ENCODE measurements around the gene RAB26. TPM values are rescaled to one million over a fixed set of nuclear protein-coding genes. Genes with fewer than 3 reads are reported as not detected.

Gene RAB26
- total and polyA plus RNA-seq, 4 donors: 0.51 to 4.8 (median 2.5) TPM; not detected in 1

DNA sequence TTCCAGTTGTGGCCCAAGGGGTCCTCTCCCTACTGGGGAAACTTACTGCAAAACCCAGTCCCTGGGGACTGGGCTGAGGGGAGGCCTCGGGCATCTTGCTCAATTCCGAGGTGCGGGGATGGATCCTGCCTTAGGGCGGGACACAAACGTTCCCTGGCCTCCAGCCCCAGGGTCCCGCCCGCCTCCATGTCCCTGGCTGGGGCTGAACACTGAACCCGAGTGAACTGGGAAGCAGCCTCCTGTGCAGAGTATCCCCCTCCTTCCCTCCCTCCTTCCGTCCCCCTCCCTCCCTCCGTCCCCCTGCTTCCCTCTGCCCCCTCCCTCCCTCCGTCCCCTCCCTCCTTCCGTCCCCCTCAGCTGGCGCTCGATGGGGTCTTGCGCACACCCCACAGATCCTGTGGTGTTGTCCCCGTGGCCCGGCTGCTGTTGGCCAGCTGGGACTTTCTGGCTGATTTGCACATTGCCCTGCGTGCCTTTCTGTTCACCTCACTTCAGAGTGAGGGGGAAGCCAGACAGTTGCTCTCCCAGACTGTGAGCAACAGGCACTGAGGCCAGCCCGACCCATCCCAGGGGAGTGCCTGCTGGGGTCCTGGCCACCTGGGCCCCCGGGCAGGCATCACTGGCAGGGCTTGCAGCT, 12.6 kb downstream of the RAB26 start:
- ATAC-seq (ENCODE audit: low FRiP score) (no peak), DNase-seq (no peak)
- intact Hi-C loops (cut with DNase I): no loop called here
- no peaks in the 10 kb centered on the region for H3K36me3 ChIP-seq (ENCODE audit: control insufficient read depth in 1 of 2, insufficient read depth in 2 of 2, low read length in 1 of 2)
- H3K4me1 ChIP-seq (ENCODE audit: control insufficient read depth in 1 of 2, insufficient read depth in 2 of 2, low read length in 2 of 2): no peaks in the 10 kb centered on the region
- no peaks in the 10 kb centered on the region for H3K9me3 ChIP-seq (ENCODE audit: control insufficient read depth, low read length)
- H3K27me3 ChIP-seq (ENCODE audit: control insufficient read depth in 1 of 2, insufficient read depth in 2 of 2, low read length in 1 of 2): no peaks in the 10 kb centered on the region
- WGBS, 2 donors: 62 to 66% methylated on average over 12 to 20 of the region's 20 CpGs
- no peak overlapping the region for H3K27ac ChIP-seq (ENCODE audit: low read depth in 1 of 2, low read length in 2 of 2)
- no peak overlapping the region for H3K4me3 ChIP-seq (ENCODE audit: low read length in 2 of 2)

DNA sequence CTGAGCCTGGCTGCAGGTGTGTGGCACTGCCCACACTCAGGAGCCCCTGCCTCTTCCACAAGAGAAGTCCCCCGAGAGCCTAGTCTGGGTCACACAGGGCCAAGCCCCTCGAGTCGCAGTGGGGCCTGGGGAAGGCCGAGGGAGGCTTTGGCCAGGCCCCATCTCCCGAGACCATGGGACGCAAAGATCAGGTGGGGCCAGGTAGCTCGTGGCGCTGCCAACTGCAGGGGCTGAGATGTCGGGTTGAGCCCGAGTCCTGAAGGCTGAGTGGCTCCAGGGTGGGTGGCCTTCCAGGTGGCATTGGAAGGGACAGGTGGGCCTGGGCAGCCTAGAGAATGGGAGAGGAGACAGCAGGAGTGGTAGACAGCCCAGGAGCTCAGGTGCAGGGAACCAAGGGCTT, 13.5 kb downstream of the RAB26 start:
- DNase-seq: no peak
- no peaks in the 10 kb centered on the region for H3K36me3 ChIP-seq (ENCODE audit: control insufficient read depth in 1 of 2, insufficient read depth in 2 of 2, low read length in 1 of 2)
- H3K4me3 ChIP-seq (ENCODE audit: low read length in 2 of 2): no peak overlapping the region
- 92 to 94% methylated on average over 10 of the region's 10 CpGs for WGBS, 2 donors
- no peaks in the 10 kb centered on the region for H3K4me1 ChIP-seq (ENCODE audit: control insufficient read depth in 1 of 2, insufficient read depth in 2 of 2, low read length in 2 of 2)
- no peaks in the 10 kb centered on the region for H3K9me3 ChIP-seq (ENCODE audit: control insufficient read depth, low read length)
- no peaks in the 10 kb centered on the region for H3K27me3 ChIP-seq (ENCODE audit: control insufficient read depth in 1 of 2, insufficient read depth in 2 of 2, low read length in 1 of 2)
- no peak for ATAC-seq (ENCODE audit: low FRiP score)
- intact Hi-C loops (cut with DNase I): no loop called here
- H3K27ac ChIP-seq (ENCODE audit: low read depth in 1 of 2, low read length in 2 of 2): no peak overlapping the region

DNA sequence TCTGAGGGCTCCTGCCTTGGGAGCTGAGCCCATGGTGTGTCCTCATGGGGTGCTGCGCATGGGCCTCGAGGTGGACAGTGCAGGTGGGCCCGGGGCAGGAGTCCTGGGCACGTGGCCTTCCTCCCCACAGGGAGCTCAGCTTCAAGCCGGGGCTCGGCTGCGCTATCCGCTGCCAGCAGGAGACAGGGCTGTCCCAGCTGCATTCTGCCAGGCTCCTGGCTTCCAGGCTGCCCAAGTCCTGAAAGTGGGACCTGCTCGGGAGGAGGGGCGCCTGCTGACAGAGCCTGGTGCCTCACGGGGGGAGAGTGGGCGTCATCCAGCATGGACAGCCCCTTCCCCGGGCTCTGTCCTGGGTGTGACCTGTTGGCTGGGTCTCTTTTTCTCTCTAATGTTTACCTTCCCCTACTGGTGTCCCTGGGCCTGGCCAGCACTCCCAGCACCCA, 14.3 kb downstream of the RAB26 start:
- 86 to 89% methylated on average over 13 of the region's 13 CpGs for WGBS, 2 donors
- H3K27ac ChIP-seq (ENCODE audit: low read depth in 1 of 2, low read length in 2 of 2): no peak overlapping the region

DNA sequence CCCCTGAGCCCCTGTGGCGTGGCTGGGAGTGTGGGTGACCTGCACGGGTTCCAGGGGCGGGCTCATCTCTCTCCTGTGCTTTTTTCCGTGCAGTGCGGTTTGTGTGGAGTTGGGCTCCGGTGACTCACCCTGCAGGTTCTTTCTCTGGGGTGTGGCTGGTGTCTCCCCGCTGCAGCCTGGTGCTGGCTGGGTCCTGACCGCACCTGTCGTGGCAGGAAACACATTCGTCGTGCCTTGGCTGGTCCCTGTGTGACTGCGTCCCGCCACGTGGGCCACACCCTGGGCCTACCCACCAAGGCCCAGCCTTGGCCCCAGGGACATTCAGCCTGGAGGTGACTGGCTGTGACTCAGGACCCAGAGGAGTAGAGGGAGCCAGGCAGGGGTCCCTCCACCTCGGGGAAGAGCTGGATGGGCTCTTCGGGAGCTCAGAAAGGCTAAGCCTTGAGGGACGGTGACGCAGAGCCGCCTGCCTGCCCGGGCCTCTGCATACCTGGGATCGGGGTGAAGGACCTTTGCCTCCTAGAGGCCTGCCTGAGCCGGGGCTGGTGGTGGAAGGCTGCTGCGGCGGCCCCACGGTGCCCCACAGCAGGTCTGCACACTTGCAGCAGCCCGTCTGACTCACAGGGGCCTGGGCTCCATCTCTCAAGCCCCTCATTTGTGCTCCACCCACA, 14.9 kb downstream of the RAB26 start:
- ATAC-seq (ENCODE audit: low FRiP score) (no peak), DNase-seq (no peak)
- Histone ChIP-seq H3K36me3 (ENCODE audit: control insufficient read depth in 1 of 2, insufficient read depth in 2 of 2, low read length in 1 of 2) (peaks cover 0 to 2% of the 10 kb centered on the region in 2 donors), H3K27me3 (ENCODE audit: control insufficient read depth in 1 of 2, insufficient read depth in 2 of 2, low read length in 1 of 2) (no peaks in the 10 kb centered on the region), H3K9me3 (ENCODE audit: control insufficient read depth, low read length) (no peaks in the 10 kb centered on the region), H3K27ac (ENCODE audit: low read depth in 1 of 2, low read length in 2 of 2) (no peak overlapping the region), H3K4me3 (ENCODE audit: low read length in 2 of 2) (no peak overlapping the region), H3K4me1 (ENCODE audit: control insufficient read depth in 1 of 2, insufficient read depth in 2 of 2, low read length in 2 of 2) (no peaks in the 10 kb centered on the region)
- intact Hi-C loops (cut with DNase I): no loop called here
- WGBS, 2 donors: 94 to 96% methylated on average over 25 to 26 of the region's 26 CpGs

More for the DNA sequence above, 14.3 kb downstream of the RAB26 start:
- no peaks in the 10 kb centered on the region for H3K36me3 ChIP-seq (ENCODE audit: control insufficient read depth in 1 of 2, insufficient read depth in 2 of 2, low read length in 1 of 2)
- no peaks in the 10 kb centered on the region for H3K27me3 ChIP-seq (ENCODE audit: control insufficient read depth in 1 of 2, insufficient read depth in 2 of 2, low read length in 1 of 2)
- ATAC-seq (ENCODE audit: low FRiP score) (no peak), DNase-seq (no peak)
- H3K4me3 ChIP-seq (ENCODE audit: low read length in 2 of 2): no peak overlapping the region
- no peaks in the 10 kb centered on the region for H3K4me1 ChIP-seq (ENCODE audit: control insufficient read depth in 1 of 2, insufficient read depth in 2 of 2, low read length in 2 of 2)
- intact Hi-C loops (cut with DNase I): no loop called here
- no peaks in the 10 kb centered on the region for H3K9me3 ChIP-seq (ENCODE audit: control insufficient read depth, low read length)

DNA sequence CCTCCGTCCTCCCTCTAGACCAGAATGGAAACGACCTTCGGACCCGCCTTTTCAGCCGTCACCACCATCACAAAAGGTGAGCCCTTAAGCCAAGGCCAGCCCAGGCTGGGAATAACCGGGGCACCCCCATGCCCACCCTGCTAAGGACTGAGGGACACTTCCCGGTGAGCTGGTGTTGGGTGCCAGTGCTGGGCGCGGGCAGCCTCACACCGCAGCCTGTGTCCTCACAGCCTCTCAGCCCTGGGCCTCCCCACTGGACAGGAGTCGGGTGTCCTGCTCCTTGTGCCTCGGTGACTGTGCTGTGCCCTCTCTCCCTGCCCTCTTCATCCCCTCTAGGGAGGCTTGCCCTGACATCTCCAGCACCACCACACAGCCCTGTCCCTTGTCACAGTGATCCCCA, 17.4 kb downstream of the RAB26 start:
- intact Hi-C loops (cut with DNase I): no loop called here
- Histone ChIP-seq H3K4me1 (ENCODE audit: control insufficient read depth in 1 of 2, insufficient read depth in 2 of 2, low read length in 2 of 2) (no peaks in the 10 kb centered on the region), H3K27me3 (ENCODE audit: control insufficient read depth in 1 of 2, insufficient read depth in 2 of 2, low read length in 1 of 2) (no peaks in the 10 kb centered on the region), H3K36me3 (ENCODE audit: control insufficient read depth in 1 of 2, insufficient read depth in 2 of 2, low read length in 1 of 2) (peaks cover 0 to 2% of the 10 kb centered on the region in 2 donors), H3K27ac (ENCODE audit: low read depth in 1 of 2, low read length in 2 of 2) (no peak overlapping the region), H3K4me3 (ENCODE audit: low read length in 2 of 2) (no peak overlapping the region), H3K9me3 (ENCODE audit: control insufficient read depth, low read length) (no peaks in the 10 kb centered on the region)
- ATAC-seq (ENCODE audit: low FRiP score) (no peak), DNase-seq (no peak)
- 92 to 94% methylated on average over 11 to 12 of the region's 12 CpGs for WGBS, 2 donors

DNA sequence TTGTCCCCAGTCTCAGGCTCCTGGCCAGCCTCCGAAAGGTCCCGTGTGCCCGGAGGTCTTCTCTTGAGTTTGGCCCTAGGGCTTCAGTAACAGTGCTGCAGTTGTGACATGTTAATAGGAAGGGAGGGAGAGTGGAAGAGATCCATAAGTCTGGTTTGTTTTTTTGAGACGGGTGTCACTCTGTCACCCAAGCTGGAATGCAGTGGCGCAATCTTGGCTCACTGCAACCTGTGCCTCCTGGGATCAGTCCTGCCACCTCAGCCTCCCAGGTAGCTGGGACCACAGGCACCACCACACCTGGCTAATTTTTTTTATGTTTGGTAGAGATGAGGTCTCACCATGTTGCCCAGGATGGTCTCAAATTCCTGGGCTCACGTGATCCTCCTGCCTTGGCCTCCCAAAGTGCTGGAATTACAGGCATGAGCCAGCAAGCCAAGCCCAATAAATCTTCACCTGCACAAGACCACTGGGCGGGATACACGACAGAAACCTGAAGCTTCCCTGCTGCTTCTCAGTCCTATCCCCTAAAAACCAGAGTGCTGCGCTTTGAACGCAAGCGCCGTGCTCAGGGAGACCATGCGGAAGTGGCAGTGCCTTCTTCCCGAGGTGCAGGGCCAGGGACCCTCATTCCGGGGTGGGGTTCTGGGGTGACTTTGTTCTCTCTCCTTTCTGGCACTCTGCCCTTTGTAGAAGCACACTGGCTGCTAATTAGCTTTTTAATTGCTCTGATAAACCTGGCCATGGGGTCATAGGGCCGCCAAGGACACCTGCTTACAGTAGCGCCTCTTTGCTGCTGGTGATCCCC, 18.0 kb downstream of the RAB26 start:
- no peak for ATAC-seq (ENCODE audit: low FRiP score)
- no peak for DNase-seq
- H3K27ac ChIP-seq (ENCODE audit: low read depth in 1 of 2, low read length in 2 of 2): no peak overlapping the region
- no peaks in the 10 kb centered on the region for H3K27me3 ChIP-seq (ENCODE audit: control insufficient read depth in 1 of 2, insufficient read depth in 2 of 2, low read length in 1 of 2)
- intact Hi-C loops (cut with DNase I): no loop called here
- H3K4me3 ChIP-seq (ENCODE audit: low read length in 2 of 2): no peak overlapping the region
- H3K9me3 ChIP-seq (ENCODE audit: control insufficient read depth, low read length): no peaks in the 10 kb centered on the region
- WGBS, 2 donors: 89 to 92% methylated on average over 17 of the region's 17 CpGs
- H3K4me1 ChIP-seq (ENCODE audit: control insufficient read depth in 1 of 2, insufficient read depth in 2 of 2, low read length in 2 of 2): no peaks in the 10 kb centered on the region
- H3K36me3 ChIP-seq (ENCODE audit: control insufficient read depth in 1 of 2, insufficient read depth in 2 of 2, low read length in 1 of 2): peaks cover 0 to 2% of the 10 kb centered on the region in 2 donors

DNA sequence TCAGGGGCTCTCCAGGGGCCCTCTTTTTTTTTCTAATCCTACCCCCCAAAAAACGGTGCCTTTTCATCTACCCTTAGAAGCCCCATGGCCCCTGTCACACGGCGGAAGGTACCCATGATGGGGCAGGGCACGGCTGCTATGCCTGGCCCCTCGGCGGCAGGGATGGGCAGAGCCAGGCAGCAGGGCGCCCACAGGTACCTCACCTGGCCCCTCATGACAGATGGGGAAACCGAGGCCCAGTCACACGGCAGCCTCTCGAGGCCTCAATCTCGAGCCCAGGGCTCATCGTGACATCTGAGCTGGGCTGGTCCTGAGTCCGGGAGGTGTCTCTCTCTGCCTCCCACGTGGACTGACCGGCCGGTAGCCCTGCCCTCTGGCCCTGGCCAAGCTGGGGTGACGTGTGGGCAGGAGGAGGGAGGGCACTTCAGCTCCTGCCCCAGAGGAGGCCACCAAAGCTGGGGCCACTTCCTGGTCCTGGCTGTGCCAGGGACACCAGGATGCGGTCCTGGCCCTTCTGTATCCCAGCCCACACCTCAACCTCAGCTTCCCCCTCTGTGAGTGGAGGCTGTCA, 18.7 kb downstream of the RAB26 start:
- Histone ChIP-seq H3K27me3 (ENCODE audit: control insufficient read depth in 1 of 2, insufficient read depth in 2 of 2, low read length in 1 of 2) (no peaks in the 10 kb centered on the region), H3K27ac (ENCODE audit: low read depth in 1 of 2, low read length in 2 of 2) (no peak overlapping the region), H3K4me1 (ENCODE audit: control insufficient read depth in 1 of 2, insufficient read depth in 2 of 2, low read length in 2 of 2) (no peaks in the 10 kb centered on the region), H3K36me3 (ENCODE audit: control insufficient read depth in 1 of 2, insufficient read depth in 2 of 2, low read length in 1 of 2) (peaks cover 0 to 2% of the 10 kb centered on the region in 2 donors), H3K4me3 (ENCODE audit: low read length in 2 of 2) (no peak overlapping the region), H3K9me3 (ENCODE audit: control insufficient read depth, low read length) (no peaks in the 10 kb centered on the region)
- 90 to 94% methylated on average over 18 of the region's 18 CpGs for WGBS, 2 donors
- intact Hi-C loops (cut with DNase I): no loop called here
- no peak for ATAC-seq (ENCODE audit: low FRiP score)
- DNase-seq: no peak

DNA sequence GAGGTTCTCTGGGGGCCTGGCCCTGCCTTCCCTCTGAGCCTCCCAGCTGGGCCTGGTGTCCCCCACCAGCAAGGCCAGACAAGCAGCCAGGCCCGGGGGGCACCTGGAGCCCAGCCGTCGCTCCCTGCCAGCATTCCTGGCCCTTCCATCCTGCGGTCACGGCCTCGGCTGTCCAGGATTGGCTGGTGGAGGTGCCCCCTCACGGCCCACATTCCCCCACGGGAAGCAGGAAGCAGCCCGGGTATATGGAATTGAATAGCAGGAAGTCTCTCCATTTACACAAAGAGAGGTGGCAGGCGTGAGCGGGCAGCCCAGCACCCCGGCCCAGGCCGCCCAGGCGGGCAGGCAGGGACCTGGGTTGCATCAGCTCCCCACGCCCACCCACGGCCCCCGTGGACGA, 21.7 kb downstream of the RAB26 start:
- H3K27ac ChIP-seq (ENCODE audit: low read depth in 1 of 2, low read length in 2 of 2): no peak overlapping the region
- intact Hi-C loops (cut with DNase I): no loop called here
- no peaks in the 10 kb centered on the region for H3K4me1 ChIP-seq (ENCODE audit: control insufficient read depth in 1 of 2, insufficient read depth in 2 of 2, low read length in 2 of 2)
- H3K36me3 ChIP-seq (ENCODE audit: control insufficient read depth in 1 of 2, insufficient read depth in 2 of 2, low read length in 1 of 2): peaks cover 0 to 7% of the 10 kb centered on the region in 2 donors
- DNase-seq: no peak
- WGBS, 2 donors: 83 to 90% methylated on average over 17 to 18 of the region's 18 CpGs
- H3K4me3 ChIP-seq (ENCODE audit: low read length in 2 of 2): no peak overlapping the region
- no peaks in the 10 kb centered on the region for H3K27me3 ChIP-seq (ENCODE audit: control insufficient read depth in 1 of 2, insufficient read depth in 2 of 2, low read length in 1 of 2)
- peak; percentile 52 for ATAC-seq (ENCODE audit: low FRiP score)
- H3K9me3 ChIP-seq (ENCODE audit: control insufficient read depth, low read length): no peaks in the 10 kb centered on the region

Data from aorta (tissue), 5 donors.